GM12872 (cell line): ENCODE results near the gene URGCP.

Source experiments
- TF ChIP-seq, protein P1 (sequence below): IDR thresholded peaks from 3 replicates; pipeline ENCODE4 v1.5.1; 2011; ENCODE audit warnings: low read depth, mild to moderate bottlenecking, low read length, moderate library complexity; ENCODE audit not compliant: insufficient read depth

Gene URGCP, protein sequence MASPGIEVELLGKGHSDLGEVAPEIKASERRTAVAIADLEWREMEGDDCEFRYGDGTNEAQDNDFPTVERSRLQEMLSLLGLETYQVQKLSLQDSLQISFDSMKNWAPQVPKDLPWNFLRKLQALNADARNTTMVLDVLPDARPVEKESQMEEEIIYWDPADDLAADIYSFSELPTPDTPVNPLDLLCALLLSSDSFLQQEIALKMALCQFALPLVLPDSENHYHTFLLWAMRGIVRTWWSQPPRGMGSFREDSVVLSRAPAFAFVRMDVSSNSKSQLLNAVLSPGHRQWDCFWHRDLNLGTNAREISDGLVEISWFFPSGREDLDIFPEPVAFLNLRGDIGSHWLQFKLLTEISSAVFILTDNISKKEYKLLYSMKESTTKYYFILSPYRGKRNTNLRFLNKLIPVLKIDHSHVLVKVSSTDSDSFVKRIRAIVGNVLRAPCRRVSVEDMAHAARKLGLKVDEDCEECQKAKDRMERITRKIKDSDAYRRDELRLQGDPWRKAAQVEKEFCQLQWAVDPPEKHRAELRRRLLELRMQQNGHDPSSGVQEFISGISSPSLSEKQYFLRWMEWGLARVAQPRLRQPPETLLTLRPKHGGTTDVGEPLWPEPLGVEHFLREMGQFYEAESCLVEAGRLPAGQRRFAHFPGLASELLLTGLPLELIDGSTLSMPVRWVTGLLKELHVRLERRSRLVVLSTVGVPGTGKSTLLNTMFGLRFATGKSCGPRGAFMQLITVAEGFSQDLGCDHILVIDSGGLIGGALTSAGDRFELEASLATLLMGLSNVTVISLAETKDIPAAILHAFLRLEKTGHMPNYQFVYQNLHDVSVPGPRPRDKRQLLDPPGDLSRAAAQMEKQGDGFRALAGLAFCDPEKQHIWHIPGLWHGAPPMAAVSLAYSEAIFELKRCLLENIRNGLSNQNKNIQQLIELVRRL

DNA sequence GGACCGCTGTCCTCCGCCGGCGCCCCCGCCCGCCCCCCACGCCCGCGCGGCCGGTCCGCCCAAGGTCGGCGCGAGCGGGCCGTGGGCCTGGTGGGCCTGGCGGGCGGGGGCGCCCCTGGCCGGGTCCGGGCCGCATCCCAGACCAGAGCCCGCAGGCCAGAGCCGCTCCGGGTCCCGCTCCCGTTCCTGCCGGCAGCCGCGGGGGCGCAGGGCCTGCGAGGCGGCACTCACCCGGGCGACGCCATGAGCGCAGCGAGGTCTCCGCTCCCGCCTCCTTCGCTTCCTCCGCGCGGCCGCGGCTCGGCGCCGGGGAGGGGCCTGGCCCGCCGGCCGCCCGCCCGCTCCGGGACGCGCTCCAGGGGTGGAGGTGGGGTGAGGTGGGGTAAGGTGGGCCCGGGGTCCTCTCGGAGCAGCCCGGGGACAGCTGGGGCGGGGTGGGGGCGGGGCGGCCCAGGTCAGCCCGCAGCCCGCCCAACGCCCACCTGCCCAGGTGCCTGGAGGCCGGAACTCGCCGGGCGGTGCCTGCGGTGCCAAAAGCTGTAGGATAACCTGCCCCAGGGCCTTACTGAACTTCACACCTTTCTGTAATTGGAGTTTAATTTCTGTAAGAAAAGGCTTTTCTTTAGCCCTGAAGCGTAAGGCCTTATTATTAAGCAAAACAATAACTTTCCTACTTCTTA lies at the start of gene URGCP:
Gene URGCP, minus strand, starts transcription at position 266 of the 680 bp plus-strand sequence. Its CDS starts 21 bp downstream, at position 245.
- TF ChIP-seq, protein P1, sequence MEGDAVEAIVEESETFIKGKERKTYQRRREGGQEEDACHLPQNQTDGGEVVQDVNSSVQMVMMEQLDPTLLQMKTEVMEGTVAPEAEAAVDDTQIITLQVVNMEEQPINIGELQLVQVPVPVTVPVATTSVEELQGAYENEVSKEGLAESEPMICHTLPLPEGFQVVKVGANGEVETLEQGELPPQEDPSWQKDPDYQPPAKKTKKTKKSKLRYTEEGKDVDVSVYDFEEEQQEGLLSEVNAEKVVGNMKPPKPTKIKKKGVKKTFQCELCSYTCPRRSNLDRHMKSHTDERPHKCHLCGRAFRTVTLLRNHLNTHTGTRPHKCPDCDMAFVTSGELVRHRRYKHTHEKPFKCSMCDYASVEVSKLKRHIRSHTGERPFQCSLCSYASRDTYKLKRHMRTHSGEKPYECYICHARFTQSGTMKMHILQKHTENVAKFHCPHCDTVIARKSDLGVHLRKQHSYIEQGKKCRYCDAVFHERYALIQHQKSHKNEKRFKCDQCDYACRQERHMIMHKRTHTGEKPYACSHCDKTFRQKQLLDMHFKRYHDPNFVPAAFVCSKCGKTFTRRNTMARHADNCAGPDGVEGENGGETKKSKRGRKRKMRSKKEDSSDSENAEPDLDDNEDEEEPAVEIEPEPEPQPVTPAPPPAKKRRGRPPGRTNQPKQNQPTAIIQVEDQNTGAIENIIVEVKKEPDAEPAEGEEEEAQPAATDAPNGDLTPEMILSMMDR, result no peak

GRCh38 chr7:43956027-43956426 lies 49.6 kb upstream of the URGCP start:
- TF ChIP-seq, protein P1, result no peak

GRCh38 chr7:43954524-43955228 lies 48.3 kb upstream of the URGCP start:
- TF ChIP-seq, protein P1, result peak; percentile 57

- TF ChIP-seq, protein P1, result no peak
Observed at GRCh38 chr7:43953071-43953470, 46.7 kb upstream of the URGCP start.

DNA sequence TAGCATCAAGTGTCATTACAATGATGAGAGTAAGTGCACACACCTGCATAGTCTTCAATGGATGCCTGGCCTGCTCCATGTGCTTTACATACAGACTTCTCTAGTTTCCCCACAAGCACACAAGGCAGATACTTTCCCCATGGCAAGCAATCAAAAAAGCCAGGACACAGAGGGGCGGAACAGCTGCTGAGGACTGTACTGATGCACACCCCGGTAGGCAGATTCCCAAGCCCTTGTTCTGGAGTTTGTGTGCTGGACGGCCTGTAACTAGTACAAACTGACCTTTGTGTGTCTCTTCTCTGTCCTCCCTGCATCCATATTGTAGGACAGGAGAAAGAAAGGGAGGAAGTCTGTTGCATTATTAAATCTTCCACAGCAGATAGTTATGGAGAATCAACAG lies 45.6 kb upstream of the URGCP start:
- TF ChIP-seq, protein P1, result no peak

DNA sequence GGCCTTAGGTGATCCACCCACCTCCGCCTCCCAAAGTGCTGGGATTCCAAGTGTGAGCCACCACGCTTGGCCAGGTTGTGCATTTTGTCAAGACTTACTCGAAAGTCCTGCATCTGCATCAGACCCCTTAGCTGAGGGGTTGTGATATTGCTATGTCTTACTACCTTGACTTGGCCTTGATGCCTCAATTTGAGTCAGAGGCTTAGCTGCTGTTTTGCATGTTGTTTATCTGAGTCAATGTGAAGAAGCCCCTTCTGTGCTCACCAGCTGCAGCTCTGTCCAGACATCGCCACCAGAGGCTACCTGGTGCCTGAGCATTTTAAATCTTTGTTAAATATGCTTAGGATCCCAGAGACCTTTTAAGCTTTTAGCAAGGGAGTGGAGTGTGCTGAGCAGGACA lies 37.9 kb upstream of the URGCP start:
- TF ChIP-seq, protein P1, result no peak
